ENCODE measurements around the gene ALDH3A1. TPM values are rescaled to one million over a fixed set of nuclear protein-coding genes. Genes with fewer than 3 reads are reported as not detected.
A peak's percentile ranks its signal among the peaks of the same experiment; 100 is the strongest.

The ALDH3A1 gene
- total and polyA plus RNA-seq, 12 donors = 0.12 to 1.5 (median 0.44) TPM; not detected in 8

DNA sequence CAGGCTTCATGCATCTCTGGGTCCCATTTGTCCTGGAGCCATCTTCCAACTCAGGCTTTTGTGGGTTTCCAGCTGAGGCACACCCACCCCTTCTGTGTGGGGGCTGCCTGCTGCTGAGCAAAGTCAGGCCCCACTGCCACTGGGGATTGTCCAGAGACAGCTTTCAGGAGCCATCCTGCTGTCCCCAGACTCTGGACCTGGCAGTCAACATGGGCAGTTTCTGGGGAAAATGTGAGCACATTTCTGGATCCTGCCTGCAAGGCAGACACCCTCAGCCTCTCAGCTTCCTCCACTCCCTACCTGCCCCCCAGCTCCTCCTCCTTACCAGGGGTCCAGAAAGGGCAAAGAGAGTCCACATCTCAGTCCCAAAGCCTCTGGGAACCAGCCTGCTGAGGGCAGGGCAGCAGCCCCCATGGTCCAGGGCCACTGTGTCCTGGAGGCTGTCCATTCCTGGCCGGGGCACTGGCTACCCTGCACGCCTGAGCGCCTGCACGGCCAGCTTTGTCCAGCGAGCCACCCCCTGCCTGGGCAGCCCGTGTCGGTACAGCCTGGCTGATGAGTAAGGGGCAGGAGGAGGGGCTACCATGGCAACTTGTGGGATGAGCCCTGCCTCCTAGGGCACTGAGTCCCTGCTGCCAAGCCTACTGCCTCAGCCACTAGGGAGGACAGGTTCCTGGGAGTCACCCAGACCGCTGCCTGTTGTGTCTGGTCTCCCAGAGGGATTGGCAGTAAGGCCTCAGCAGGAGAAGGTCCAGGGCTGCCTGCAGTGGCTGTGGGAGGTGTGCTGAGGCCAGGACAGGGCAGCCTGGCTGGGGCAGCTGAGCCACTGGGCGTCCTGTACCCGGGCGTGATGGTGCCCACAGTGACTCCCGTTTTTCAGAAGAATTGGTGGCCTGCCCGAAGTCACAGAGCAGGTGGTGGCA is 31.7 kb downstream of the ALDH3A1 start, which contains the start of gene SLC47A2:
Gene SLC47A2 (minus strand): TSS at position 477 of the 923 bp plus-strand sequence. CDS start 29 bp downstream, at position 448.
- Histone ChIP-seq H3K36me3 (no peaks in the 10 kb centered on the region), H3K27me3 (no peaks in the 10 kb centered on the region), H3K4me3 (no peak within 1 kb of the TSS), H3K27ac (no peak within 1 kb of the TSS), H3K9me3 (no peaks in the 10 kb centered on the region), H3K4me1 (peaks cover 0 to 10% (median 6%) of the 10 kb centered on the region in 9 donors)
- TF ChIP-seq, protein P1, sequence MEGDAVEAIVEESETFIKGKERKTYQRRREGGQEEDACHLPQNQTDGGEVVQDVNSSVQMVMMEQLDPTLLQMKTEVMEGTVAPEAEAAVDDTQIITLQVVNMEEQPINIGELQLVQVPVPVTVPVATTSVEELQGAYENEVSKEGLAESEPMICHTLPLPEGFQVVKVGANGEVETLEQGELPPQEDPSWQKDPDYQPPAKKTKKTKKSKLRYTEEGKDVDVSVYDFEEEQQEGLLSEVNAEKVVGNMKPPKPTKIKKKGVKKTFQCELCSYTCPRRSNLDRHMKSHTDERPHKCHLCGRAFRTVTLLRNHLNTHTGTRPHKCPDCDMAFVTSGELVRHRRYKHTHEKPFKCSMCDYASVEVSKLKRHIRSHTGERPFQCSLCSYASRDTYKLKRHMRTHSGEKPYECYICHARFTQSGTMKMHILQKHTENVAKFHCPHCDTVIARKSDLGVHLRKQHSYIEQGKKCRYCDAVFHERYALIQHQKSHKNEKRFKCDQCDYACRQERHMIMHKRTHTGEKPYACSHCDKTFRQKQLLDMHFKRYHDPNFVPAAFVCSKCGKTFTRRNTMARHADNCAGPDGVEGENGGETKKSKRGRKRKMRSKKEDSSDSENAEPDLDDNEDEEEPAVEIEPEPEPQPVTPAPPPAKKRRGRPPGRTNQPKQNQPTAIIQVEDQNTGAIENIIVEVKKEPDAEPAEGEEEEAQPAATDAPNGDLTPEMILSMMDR (IDR thresholded peaks at IDR 0.05) = no peak
- DNase-seq (peak in 1 of 2 donors; percentile 46), ATAC-seq (peak; percentile 52 to 96 (median 80))
- WGBS, 2 donors = 70 to 77% methylated on average over 13 of the region's 13 CpGs
- intact Hi-C loops (cut with DNase I) = no loop called here

DNA sequence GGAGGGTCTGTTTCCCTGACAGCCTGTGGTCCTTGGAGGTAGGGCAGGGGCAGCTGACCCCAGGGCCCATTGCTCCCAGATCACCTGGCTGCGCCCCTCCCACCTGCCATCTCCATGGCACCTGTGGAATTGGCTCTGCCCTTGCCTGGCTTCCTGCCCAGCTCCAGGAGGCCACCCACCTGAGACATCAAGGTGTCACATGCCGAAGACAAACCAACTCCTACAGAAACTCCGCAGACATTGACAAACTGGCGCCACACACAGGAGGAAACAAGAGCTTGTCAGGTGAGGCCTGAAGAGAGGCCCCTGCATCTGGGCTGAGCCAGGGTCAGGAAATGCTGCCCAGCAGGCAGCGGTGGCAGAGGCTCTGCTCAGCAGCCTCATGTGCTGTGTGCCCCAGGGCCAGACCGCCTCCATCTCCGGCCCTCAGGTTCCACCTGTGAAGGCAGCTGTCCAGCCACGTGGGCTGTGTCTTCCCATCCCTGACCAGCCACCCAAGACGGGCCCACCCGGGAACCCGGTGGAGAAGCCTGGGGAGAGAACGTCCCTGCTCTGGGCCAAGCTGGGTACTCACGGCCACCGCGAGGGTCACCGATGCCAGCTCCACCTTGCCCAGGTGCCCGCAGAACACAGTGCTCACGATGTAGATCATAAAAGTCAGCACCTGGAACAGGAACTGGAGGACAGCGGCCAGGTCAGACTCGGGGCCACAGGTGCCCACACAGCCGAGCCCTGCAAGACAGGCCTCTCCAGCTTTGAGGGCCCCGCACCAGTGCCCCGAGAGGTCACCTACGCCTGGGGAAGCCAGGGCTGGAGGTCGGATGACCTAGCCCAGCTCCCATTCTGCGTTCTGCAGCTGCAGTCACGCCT is 33.3 kb downstream of the ALDH3A1 start:
- Histone ChIP-seq H3K4me1 (peaks cover 0 to 10% (median 0%) of the 10 kb centered on the region in 9 donors), H3K27ac (no peak overlapping the region), H3K4me3 (no peak overlapping the region), H3K27me3 (no peaks in the 10 kb centered on the region), H3K9me3 (no peaks in the 10 kb centered on the region), H3K36me3 (no peaks in the 10 kb centered on the region)
- ATAC-seq = no peak
- no peak for DNase-seq
- intact Hi-C loops (cut with DNase I) = no loop called here
- 93 to 95% methylated on average over 27 of the region's 27 CpGs for WGBS, 2 donors
- TF ChIP-seq, protein P1 (IDR thresholded peaks at IDR 0.05) = no peak

GRCh38 chr17:19713901-19714361 is 34.2 kb downstream of the ALDH3A1 start:
- ATAC-seq (no peak), DNase-seq (no peak)
- H3K9me3 ChIP-seq = no peaks in the 10 kb centered on the region
- WGBS, 2 donors = 91% methylated on average over 22 to 28 of the region's 28 CpGs
- H3K27me3 ChIP-seq = no peaks in the 10 kb centered on the region
- intact Hi-C loops (cut with DNase I) = no loop called here
- no peaks in the 10 kb centered on the region for H3K36me3 ChIP-seq
- TF ChIP-seq, protein P1 (IDR thresholded peaks at IDR 0.05) = no peak
- H3K4me3 ChIP-seq = no peak overlapping the region
- H3K4me1 ChIP-seq = peaks cover 0 to 10% (median 0%) of the 10 kb centered on the region in 9 donors
- H3K27ac ChIP-seq = no peak overlapping the region

DNA sequence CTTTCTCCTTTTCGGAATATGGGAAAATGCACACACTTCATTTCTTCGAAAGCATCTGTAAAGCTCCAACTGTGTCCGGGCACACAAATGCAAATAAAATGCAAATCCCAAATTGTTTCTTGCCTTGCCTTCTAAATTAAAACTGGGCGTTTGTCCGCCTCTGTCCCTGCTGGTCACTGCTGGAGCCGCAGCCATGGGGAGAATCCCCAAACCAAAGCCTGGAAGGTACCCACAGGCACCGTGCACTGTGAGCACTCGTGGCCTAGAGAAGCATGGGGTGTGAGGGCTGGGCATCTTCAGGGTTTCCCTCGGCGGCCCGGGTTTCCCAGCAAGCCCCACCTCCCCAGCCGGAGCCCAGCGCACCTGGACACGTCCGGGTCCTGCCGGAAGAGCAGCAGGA is 34.6 kb downstream of the ALDH3A1 start:
- 81% methylated on average over 16 of the region's 16 CpGs for WGBS, 2 donors
- H3K27me3 ChIP-seq = no peaks in the 10 kb centered on the region
- TF ChIP-seq, protein P1 (IDR thresholded peaks at IDR 0.05) = no peak
- peaks cover 0 to 10% (median 0%) of the 10 kb centered on the region in 9 donors for H3K4me1 ChIP-seq
- no peak overlapping the region for H3K4me3 ChIP-seq
- H3K36me3 ChIP-seq = no peaks in the 10 kb centered on the region
- ATAC-seq (no peak), DNase-seq (no peak)
- H3K27ac ChIP-seq = no peak overlapping the region
- intact Hi-C loops (cut with DNase I) = no loop called here
- H3K9me3 ChIP-seq = no peaks in the 10 kb centered on the region
